Astrocyte (in vitro differentiated cells and primary cell): ENCODE data around the gene DDN.

Experiments used
- CTCF ChIP-seq: IDR thresholded peaks from 2 replicates; pipeline ENCODE4 v1.5.1; 2011; ENCODE audit warnings: low read depth, mild to moderate bottlenecking, inconsistent platforms, low read length, moderate library complexity; ENCODE audit not compliant: insufficient read depth
- EZH2 ChIP-seq: IDR thresholded peaks from 2 replicates; pipeline ENCODE4 v1.6.1; 2012; ENCODE audit warnings: mild to moderate bottlenecking, low read length, inconsistent platforms; ENCODE audit not compliant: insufficient read depth

- no peak for TF ChIP-seq CTCF
- TF ChIP-seq EZH2 = no peak
Measured at GRCh38 chr12:48993787-48994186, 5.4 kb downstream of the DDN start.
